Fibroblast of lung (primary cell): ENCODE data around the gene DCLRE1B.

Experiments used
- EZH2 ChIP-seq: IDR thresholded peaks from 2 replicates; pipeline ENCODE4 v1.5.1; 2012; ENCODE audit warnings: low read length, control low read depth, mild to moderate bottlenecking; ENCODE audit errors: missing control alignments
- TF ChIP-seq, protein P1 (sequence below), 2 donors: IDR thresholded peaks in 1 of 2; conservative IDR thresholded peaks in 1 of 2; 1 replicate in 1 of 2; 2 replicates in 1 of 2; pipeline ENCODE4 v1.5.1; 2011 to 2012; ENCODE audit warnings: low read length in 2 of 2, control low read depth in 1 of 2, inconsistent platforms in 1 of 2, low read depth in 1 of 2, mild to moderate bottlenecking in 1 of 2

DNA sequence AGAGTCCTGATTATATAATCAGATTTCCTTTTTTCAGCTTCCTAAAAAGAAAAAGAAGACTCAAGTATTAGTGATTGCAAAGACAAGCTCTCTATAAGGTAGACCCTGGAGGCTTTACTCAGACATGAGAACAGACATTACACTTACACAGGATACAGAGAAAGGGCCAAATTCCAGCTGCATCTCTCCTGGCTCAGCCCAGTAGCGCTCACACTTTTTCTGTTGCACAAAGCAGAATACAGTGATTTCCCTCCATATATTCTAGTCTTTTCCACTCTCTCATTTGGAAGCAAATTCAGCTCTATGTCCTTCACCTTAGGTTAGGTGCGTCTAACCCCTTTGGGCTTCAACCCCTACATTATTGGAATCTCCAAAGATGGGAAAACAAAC lies 48.7 kb upstream of the DCLRE1B start:
- TF ChIP-seq, protein P1, sequence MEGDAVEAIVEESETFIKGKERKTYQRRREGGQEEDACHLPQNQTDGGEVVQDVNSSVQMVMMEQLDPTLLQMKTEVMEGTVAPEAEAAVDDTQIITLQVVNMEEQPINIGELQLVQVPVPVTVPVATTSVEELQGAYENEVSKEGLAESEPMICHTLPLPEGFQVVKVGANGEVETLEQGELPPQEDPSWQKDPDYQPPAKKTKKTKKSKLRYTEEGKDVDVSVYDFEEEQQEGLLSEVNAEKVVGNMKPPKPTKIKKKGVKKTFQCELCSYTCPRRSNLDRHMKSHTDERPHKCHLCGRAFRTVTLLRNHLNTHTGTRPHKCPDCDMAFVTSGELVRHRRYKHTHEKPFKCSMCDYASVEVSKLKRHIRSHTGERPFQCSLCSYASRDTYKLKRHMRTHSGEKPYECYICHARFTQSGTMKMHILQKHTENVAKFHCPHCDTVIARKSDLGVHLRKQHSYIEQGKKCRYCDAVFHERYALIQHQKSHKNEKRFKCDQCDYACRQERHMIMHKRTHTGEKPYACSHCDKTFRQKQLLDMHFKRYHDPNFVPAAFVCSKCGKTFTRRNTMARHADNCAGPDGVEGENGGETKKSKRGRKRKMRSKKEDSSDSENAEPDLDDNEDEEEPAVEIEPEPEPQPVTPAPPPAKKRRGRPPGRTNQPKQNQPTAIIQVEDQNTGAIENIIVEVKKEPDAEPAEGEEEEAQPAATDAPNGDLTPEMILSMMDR (conservative IDR thresholded peaks at IDR 0.05 in 1 of 2, IDR thresholded peaks at IDR 0.05 in 1 of 2; ENCODE audit: low read depth in 1 of 2, low read length in 2 of 2): no peak
- TF ChIP-seq EZH2: no peak
